HL-60 (cell line): ENCODE data around the gene TACC2.

Source experiments
- GABPA ChIP-seq: IDR thresholded peaks from 2 replicates; pipeline ENCODE4 v1.6.1; 2012; ENCODE audit warnings: low read depth
- POLR2AphosphoS5 ChIP-seq: IDR thresholded peaks from 2 replicates; pipeline ENCODE4 v1.6.1; 2012; ENCODE audit warnings: low read depth
- SPI1 ChIP-seq: IDR thresholded peaks from 2 replicates; pipeline ENCODE4 v1.6.1; 2012; ENCODE audit warnings: low read depth, mild to moderate bottlenecking, borderline replicate concordance
- TF ChIP-seq, protein P1 (sequence below): IDR thresholded peaks from one replicate; pipeline ENCODE4 v1.5.1; 2011; ENCODE audit warnings: low read length, control low read depth, inconsistent platforms; ENCODE audit not compliant: insufficient read depth
- TF ChIP-seq, protein P2 (sequence below): IDR thresholded peaks from 2 replicates; pipeline ENCODE4 v1.6.1; 2012; ENCODE audit warnings: low read depth; ENCODE audit not compliant: insufficient replicate concordance

DNA sequence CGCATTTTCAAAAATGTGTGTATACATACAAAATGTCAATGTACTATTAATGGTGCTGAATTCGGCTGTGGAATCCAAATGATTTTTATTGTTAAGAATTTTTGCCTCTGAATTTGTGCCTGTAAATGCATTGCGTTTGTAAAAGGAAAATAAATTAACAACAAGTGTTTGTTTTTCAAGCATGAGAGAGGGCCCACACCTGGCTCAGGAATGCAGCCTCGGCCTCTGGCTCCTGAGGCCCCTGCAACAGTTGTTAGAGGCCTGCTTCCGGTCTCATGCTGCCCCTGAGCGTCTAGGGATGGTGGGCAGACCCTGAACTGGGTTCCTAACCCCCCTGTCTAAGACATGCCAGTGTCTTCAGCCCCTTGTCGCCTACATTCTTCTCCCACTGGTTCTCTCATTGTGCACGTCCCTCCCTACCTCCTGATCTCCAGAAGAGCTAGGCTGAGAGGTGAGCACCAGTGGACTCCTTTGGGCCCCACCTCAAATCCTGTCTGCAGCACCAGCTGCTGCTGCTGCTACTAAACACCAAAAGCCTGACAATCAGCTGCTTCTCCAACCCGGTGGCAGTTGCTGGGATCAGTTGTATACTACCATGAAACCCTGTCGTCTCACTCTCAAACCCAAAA is 280.2 kb downstream of the TACC2 start:
- TF ChIP-seq, protein P1, sequence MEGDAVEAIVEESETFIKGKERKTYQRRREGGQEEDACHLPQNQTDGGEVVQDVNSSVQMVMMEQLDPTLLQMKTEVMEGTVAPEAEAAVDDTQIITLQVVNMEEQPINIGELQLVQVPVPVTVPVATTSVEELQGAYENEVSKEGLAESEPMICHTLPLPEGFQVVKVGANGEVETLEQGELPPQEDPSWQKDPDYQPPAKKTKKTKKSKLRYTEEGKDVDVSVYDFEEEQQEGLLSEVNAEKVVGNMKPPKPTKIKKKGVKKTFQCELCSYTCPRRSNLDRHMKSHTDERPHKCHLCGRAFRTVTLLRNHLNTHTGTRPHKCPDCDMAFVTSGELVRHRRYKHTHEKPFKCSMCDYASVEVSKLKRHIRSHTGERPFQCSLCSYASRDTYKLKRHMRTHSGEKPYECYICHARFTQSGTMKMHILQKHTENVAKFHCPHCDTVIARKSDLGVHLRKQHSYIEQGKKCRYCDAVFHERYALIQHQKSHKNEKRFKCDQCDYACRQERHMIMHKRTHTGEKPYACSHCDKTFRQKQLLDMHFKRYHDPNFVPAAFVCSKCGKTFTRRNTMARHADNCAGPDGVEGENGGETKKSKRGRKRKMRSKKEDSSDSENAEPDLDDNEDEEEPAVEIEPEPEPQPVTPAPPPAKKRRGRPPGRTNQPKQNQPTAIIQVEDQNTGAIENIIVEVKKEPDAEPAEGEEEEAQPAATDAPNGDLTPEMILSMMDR = no peak
- TF ChIP-seq, protein P2, sequence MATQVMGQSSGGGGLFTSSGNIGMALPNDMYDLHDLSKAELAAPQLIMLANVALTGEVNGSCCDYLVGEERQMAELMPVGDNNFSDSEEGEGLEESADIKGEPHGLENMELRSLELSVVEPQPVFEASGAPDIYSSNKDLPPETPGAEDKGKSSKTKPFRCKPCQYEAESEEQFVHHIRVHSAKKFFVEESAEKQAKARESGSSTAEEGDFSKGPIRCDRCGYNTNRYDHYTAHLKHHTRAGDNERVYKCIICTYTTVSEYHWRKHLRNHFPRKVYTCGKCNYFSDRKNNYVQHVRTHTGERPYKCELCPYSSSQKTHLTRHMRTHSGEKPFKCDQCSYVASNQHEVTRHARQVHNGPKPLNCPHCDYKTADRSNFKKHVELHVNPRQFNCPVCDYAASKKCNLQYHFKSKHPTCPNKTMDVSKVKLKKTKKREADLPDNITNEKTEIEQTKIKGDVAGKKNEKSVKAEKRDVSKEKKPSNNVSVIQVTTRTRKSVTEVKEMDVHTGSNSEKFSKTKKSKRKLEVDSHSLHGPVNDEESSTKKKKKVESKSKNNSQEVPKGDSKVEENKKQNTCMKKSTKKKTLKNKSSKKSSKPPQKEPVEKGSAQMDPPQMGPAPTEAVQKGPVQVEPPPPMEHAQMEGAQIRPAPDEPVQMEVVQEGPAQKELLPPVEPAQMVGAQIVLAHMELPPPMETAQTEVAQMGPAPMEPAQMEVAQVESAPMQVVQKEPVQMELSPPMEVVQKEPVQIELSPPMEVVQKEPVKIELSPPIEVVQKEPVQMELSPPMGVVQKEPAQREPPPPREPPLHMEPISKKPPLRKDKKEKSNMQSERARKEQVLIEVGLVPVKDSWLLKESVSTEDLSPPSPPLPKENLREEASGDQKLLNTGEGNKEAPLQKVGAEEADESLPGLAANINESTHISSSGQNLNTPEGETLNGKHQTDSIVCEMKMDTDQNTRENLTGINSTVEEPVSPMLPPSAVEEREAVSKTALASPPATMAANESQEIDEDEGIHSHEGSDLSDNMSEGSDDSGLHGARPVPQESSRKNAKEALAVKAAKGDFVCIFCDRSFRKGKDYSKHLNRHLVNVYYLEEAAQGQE = no peak
- no peak for TF ChIP-seq GABPA
- TF ChIP-seq POLR2AphosphoS5 = no peak
- TF ChIP-seq SPI1 = no peak
